Brain microvascular endothelial cell (primary cell): ENCODE data around the gene FAM227B.

Experiments
- DNase-seq: peaks from one replicate; pipeline ENCODE4 v3.0.0-alpha.2; 2020
- H3K27ac ChIP-seq: fragments of 250-450 bp; sonication (Bioruptor Pico); 2 replicates; pipeline ENCODE4 v1.5.1; 2020; ENCODE audit warnings: mild to moderate bottlenecking, moderate library complexity
- H3K27me3 ChIP-seq: fragments of 250-450 bp; sonication (Bioruptor Pico); replicated peaks from 2 replicates; pipeline ENCODE4 v1.5.1; 2020; ENCODE audit warnings: mild to moderate bottlenecking
- H3K36me3 ChIP-seq: fragments of 250-450 bp; sonication (Bioruptor Pico); replicated peaks from 2 replicates; pipeline ENCODE4 v1.5.1; 2020; ENCODE audit warnings: mild to moderate bottlenecking
- H3K4me3 ChIP-seq: 2 replicates; pipeline ENCODE4 v1.5.1; 2011; ENCODE audit warnings: low read depth, mild to moderate bottlenecking, control low read depth, low read length, moderate library complexity
- CTCF ChIP-seq: IDR thresholded peaks from 2 replicates; pipeline ENCODE4 v1.5.1; 2011; ENCODE audit warnings: low read depth, mild to moderate bottlenecking, moderate library complexity, low read length, control low read depth, inconsistent platforms; ENCODE audit errors: missing control alignments
- in situ Hi-C: cut with HindIII; loops from 2 replicates; pipeline ENCODE4 v1.10.0; 2017; ENCODE audit warnings: low sequenced_read_pairs, low pct_ligation_motif_present

Gene FAM227B

GRCh38 chr15:49435174-49435573, 185.4 kb downstream of the FAM227B start:
- TF ChIP-seq CTCF: no peak
- Histone ChIP-seq H3K36me3 (no peaks in the 10 kb centered on the region), H3K27me3 (no peaks in the 10 kb centered on the region), H3K4me3 (no peak overlapping the region), H3K27ac (no peak overlapping the region)
- in situ Hi-C loops: no loop called here
- DNase-seq: peak; percentile 43

GRCh38 chr15:49430046-49430445, 190.6 kb downstream of the FAM227B start:
- in situ Hi-C loops: no loop called here
- Histone ChIP-seq H3K4me3 (no peak overlapping the region), H3K27ac (no peak overlapping the region), H3K27me3 (no peaks in the 10 kb centered on the region), H3K36me3 (no peaks in the 10 kb centered on the region)
- TF ChIP-seq CTCF: no peak
- no peak for DNase-seq

- DNase-seq: no peak
- no peak overlapping the region for H3K4me3 ChIP-seq
- TF ChIP-seq CTCF: no peak
- in situ Hi-C loops: no loop called here
- H3K36me3 ChIP-seq: no peaks in the 10 kb centered on the region
- H3K27me3 ChIP-seq: no peaks in the 10 kb centered on the region
- H3K27ac ChIP-seq: no peak overlapping the region
These were observed 192.1 kb downstream of the FAM227B start for GRCh38 chr15:49428409-49429095.

GRCh38 chr15:49427372-49427771, 193.2 kb downstream of the FAM227B start:
- H3K27ac ChIP-seq: no peak overlapping the region
- in situ Hi-C loops: no loop called here
- TF ChIP-seq CTCF: no peak

GRCh38 chr15:49424954-49425353, 195.7 kb downstream of the FAM227B start:
- in situ Hi-C loops: no loop called here
- no peak overlapping the region for H3K27ac ChIP-seq
- H3K36me3 ChIP-seq: no peaks in the 10 kb centered on the region
- H3K27me3 ChIP-seq: no peaks in the 10 kb centered on the region
- no peak overlapping the region for H3K4me3 ChIP-seq
- TF ChIP-seq CTCF: no peak
- DNase-seq: no peak

More at GRCh38 chr15:49427372-49427771, 193.2 kb downstream of the FAM227B start:
- DNase-seq: no peak
- no peaks in the 10 kb centered on the region for H3K27me3 ChIP-seq
- no peak overlapping the region for H3K4me3 ChIP-seq
- H3K36me3 ChIP-seq: no peaks in the 10 kb centered on the region
